Measurements from ENCODE around the gene SLC16A11. TPM values are rescaled to one million over a fixed set of nuclear protein-coding genes. Genes with fewer than 3 reads are reported as not detected.

Gene SLC16A11
- polyA plus RNA-seq, 2 of the 4 experiments (the other 2 are of a cell fraction), result not detected

DNA sequence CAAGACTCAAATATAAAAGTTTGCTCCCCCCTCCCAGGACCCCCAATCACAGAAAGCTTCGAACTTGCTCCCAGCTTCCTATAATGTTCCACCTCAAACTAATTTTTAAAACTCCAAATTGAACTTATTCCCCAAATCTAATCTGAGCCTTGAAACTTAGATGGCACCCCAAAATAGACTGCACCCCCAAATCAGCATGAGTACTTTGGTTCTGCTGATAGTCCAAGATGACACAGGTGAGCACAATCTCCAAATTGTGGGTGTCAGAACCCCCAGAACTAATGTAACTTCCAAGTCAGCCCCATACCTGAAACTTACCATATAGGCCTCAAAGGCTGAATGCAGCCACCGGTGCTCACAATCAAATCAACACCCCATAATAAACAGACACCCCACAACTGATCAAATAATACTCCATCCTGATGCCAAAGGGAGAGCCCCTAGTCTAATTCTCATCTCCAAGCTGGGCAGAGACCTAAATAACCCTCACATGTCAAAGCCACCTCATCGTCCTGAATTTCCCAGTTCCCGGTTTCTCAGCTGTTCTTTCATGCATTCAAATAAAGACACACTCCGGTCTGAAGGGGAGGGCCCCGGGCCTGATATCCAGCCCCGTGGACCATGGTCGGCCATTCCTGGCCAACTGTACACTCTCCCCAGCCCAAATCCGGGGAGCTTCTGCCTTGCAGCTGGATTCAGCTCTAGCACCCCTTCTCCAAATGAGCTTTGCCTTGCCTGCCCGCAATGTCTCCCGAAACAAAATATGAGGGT lies 22.8 kb downstream of the SLC16A11 start:
- Histone ChIP-seq H3K4me1 (peaks cover 24% of the 10 kb centered on the region), H3K27ac (peak overlapping the region in 1 of 2 experiments; percentile 94; a peak in 3 of 6 replicates), H3K4me3 (no peak overlapping the region), H3K4me2 (peak overlapping the region; percentile 59; the same call in 2 of the 3 replicates), H3K9me3 (no peaks in the 10 kb centered on the region)
- FAIRE-seq (peak; percentile 68), DNase-seq (ENCODE audit: low read depth in 1 of 2, low spot score in 1 of 2) (no peak), ATAC-seq (peak in 1 of 2 experiments; percentile 3; a peak in 1 of 6 replicates)
- ChIA-PET CTCF (interaction anchor here (0.6 to 11.4 kb wide), 58 partner anchors 9 to 553 kb away, joined by 3 to 77 read pairs (median 4); partner anchors contain the start of genes C17orf100, KIAA0753, MED31 and RNASEK), POLR2A (interaction anchor here (0.5 to 1.7 kb wide), 2 partner anchors 15 to 255 kb away, joined by 3 to 8 read pairs; partner anchors contain the start of gene SLC16A13)
- TF ChIP-seq ZFP36 (IDR thresholded peaks at IDR 0.05; ENCODE audit: borderline replicate concordance, partially characterized antibody) (no peak), HOXA7 (CRISPR knock-in tag; IDR thresholded peaks at IDR 0.05) (no peak), CHD2 (IDR thresholded peaks at IDR 0.05; ENCODE audit: low read length, partially characterized antibody) (no peak), EP300 (IDR thresholded peaks at IDR 0.05) (no peak), BHLHE40 (IDR thresholded peaks at IDR 0.05; ENCODE audit: low read depth, low read length) (no peak), RCOR1 (IDR thresholded peaks at IDR 0.05; ENCODE audit: low read depth, low read length) (no peak), MAFK (IDR thresholded peaks at IDR 0.05; ENCODE audit: partially characterized antibody) (no peak), MYC (IDR thresholded peaks at IDR 0.05; ENCODE audit: borderline replicate concordance, low read length) (no peak), CBX2 (IDR thresholded peaks at IDR 0.05; ENCODE audit: borderline replicate concordance, low read depth) (no peak), CEBPB (IDR thresholded peaks at IDR 0.05) (no peak), POLR2A (IDR thresholded peaks at IDR 0.05; ENCODE audit: low read length) (no peak), PHF8 (IDR thresholded peaks at IDR 0.05; ENCODE audit: borderline replicate concordance, low read depth) (no peak), HOXB5 (CRISPR knock-in tag; IDR thresholded peaks at IDR 0.05) (no peak), ZSCAN20 (CRISPR knock-in tag; IDR thresholded peaks at IDR 0.05) (no peak)
- TF ChIP-seq, protein P1, sequence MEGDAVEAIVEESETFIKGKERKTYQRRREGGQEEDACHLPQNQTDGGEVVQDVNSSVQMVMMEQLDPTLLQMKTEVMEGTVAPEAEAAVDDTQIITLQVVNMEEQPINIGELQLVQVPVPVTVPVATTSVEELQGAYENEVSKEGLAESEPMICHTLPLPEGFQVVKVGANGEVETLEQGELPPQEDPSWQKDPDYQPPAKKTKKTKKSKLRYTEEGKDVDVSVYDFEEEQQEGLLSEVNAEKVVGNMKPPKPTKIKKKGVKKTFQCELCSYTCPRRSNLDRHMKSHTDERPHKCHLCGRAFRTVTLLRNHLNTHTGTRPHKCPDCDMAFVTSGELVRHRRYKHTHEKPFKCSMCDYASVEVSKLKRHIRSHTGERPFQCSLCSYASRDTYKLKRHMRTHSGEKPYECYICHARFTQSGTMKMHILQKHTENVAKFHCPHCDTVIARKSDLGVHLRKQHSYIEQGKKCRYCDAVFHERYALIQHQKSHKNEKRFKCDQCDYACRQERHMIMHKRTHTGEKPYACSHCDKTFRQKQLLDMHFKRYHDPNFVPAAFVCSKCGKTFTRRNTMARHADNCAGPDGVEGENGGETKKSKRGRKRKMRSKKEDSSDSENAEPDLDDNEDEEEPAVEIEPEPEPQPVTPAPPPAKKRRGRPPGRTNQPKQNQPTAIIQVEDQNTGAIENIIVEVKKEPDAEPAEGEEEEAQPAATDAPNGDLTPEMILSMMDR (IDR thresholded peaks at IDR 0.05), result no peak
- 77% methylated on average over 11 of the region's 11 CpGs for WGBS (ENCODE audit: missing lambda C conversion rate)

DNA sequence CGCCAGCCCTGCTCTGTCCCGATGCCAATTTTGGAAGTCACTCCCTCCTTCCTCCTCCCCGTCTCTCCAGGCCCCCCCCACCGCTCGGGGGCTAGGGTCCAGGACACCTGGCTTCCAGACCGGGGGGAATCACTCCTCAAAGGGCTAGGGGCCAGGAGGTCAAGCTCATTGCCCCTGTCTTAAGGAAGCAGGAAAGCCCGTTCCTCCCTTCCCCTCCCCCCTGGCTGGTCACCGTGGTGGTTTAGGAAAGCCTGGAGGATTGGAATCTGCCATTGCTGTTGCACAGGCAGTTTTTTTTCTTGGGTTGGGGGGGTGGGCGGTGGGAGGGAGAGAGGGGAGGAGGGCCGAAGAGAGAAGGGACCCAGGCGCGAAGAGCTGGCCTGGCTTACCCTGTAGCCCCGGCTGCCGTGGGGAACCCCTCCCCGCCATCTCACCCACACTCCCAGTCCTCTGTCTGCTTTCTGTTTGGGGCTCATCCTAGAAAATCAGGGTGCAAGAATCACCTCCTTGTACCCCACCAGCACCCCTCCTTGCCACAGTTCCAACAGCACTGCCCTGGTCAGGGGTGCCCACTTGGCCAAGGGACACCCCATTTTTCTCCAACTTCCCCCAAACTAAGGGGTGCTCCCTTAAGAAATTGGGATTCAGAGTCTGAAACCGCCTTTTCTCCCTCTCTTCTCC lies 23.9 kb downstream of the SLC16A11 start:
- no peak for FAIRE-seq
- Histone ChIP-seq H3K4me1 (peaks cover 31% of the 10 kb centered on the region), H3K4me3 (peak overlapping the region; percentile 43), H3K27ac (peak overlapping the region; percentile 92 to 94), H3K9me3 (no peaks in the 10 kb centered on the region), H3K4me2 (peak overlapping the region; percentile 76)
- ATAC-seq, result peak; percentile 11 to 23; a peak in 3 of 6 replicates
- TF ChIP-seq CEBPB (IDR thresholded peaks at IDR 0.05) (no peak), JUN (IDR thresholded peaks at IDR 0.05) (peak in 1 of 2 experiments; percentile 47; a peak in 2 of 5 replicates), TP53 (CRISPR knock-in tag; IDR thresholded peaks at IDR 0.05) (no peak), FOSB (CRISPR knock-in tag; IDR thresholded peaks at IDR 0.05) (no peak), PHF8 (IDR thresholded peaks at IDR 0.05; ENCODE audit: borderline replicate concordance, low read depth) (0 out of 2 replicates have a peak, but pooled peaks have one; percentile 19), MAZ (IDR thresholded peaks at IDR 0.05; ENCODE audit: borderline replicate concordance, low read depth, low read length) (peak; percentile 93; the same call in 1 of the 2 replicates), HOXA7 (CRISPR knock-in tag; IDR thresholded peaks at IDR 0.05) (no peak), ESRRA (IDR thresholded peaks at IDR 0.05; ENCODE audit: borderline replicate concordance, low read length) (no peak), RAD21 (conservative IDR thresholded peaks at IDR 0.05 in 1 of 2, IDR thresholded peaks at IDR 0.05 in 1 of 2) (no peak)
- TF ChIP-seq, protein P2, sequence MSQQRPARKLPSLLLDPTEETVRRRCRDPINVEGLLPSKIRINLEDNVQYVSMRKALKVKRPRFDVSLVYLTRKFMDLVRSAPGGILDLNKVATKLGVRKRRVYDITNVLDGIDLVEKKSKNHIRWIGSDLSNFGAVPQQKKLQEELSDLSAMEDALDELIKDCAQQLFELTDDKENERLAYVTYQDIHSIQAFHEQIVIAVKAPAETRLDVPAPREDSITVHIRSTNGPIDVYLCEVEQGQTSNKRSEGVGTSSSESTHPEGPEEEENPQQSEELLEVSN (IDR thresholded peaks at IDR 0.05; ENCODE audit: borderline replicate concordance, low read depth), result peak; percentile 23; the same call in 1 of the 2 replicates
- ChIA-PET POLR2A (interaction anchor here (0.6 to 1.0 kb wide), 2 partner anchors 16 to 148 kb away, joined by 3 to 14 read pairs; partner anchors contain the start of gene SLC16A13), CTCF (interaction anchor here (0.8 to 11.4 kb wide), 17 partner anchors 11 to 379 kb away, joined by 3 to 77 read pairs (median 13); partner anchors contain the start of genes KIAA0753 and TXNDC17)
- 9% methylated on average over 15 of the region's 16 CpGs for WGBS (ENCODE audit: missing lambda C conversion rate)
- peak; percentile 77 to 94 for DNase-seq (ENCODE audit: low read depth in 1 of 2, low spot score in 1 of 2)
